T-cell (primary cell): ENCODE results near the gene LGR6. TPM values are rescaled to one million over a fixed set of nuclear protein-coding genes. Genes with fewer than 3 reads are reported as not detected.

ENCODE experiments used
- ATAC-seq, 4 experiments: fragments of 200-7000 bp in 3 of 4; fragments of 150-1000 bp in 1 of 4; cut with Tn5 transposase; replicated peaks in 1 of 4; 1 replicate in 3 of 4; 2 replicates in 1 of 4; pipeline ENCODE4 v1.10.0; 2021; ENCODE audit warnings: moderate library complexity in 3 of 4, mild to moderate bottlenecking in 2 of 4, moderate number of reproducible peaks in 1 of 4
- CTCF ChIA-PET, 2 donors: fragments of 300-600 bp; sonication (Branson Sonifier 250); formaldehyde crosslinking; loops; one replicate each; lab custom pipeline; 2022; ENCODE audit warnings: antibody characterized with exemption in 2 of 2; lab: Charles Lee
- POLR2A ChIA-PET, 2 donors: fragments of 300-600 bp; sonication (Branson Sonifier 250); formaldehyde crosslinking; loops; one replicate each; lab custom pipeline; 2022; ENCODE audit warnings: antibody characterized with exemption in 2 of 2; lab: Charles Lee
- DNase-seq, 35 experiments: peaks; one replicate each; pipeline versions ENCODE4 v3.0.0 to v3.0.0-alpha.2; 2013 to 2023
- H3K27ac ChIP-seq: one replicate; pipeline ENCODE4 v1.5.1; 2013; ENCODE audit warnings: low read length
- H3K27me3 ChIP-seq, 2 experiments: replicated peaks in 1 of 2; 1 replicate in 1 of 2; 2 replicates in 1 of 2; pipeline versions ENCODE4 v1.6.1 to v1.7.0; 2013; ENCODE audit warnings: low read length in 1 of 2, mixed read lengths in 1 of 2; ENCODE audit not compliant: control insufficient read depth in 2 of 2, insufficient read depth in 2 of 2; ENCODE audit errors: extremely low read depth in 1 of 2
- H3K36me3 ChIP-seq, 2 donors: 1 replicate in 1 of 2; 2 replicates in 1 of 2; pipeline versions ENCODE4 v1.6.1 to v1.7.0; 2013; ENCODE audit warnings: low read length in 1 of 2; ENCODE audit not compliant: control insufficient read depth in 2 of 2, insufficient read depth in 1 of 2; ENCODE audit errors: extremely low read depth in 1 of 2
- H3K4me1 ChIP-seq, 2 experiments: 1 replicate in 1 of 2; 2 replicates in 1 of 2; pipeline versions ENCODE4 v1.6.1 to v1.7.0; 2013; ENCODE audit warnings: low read length in 2 of 2, mixed read lengths in 1 of 2; ENCODE audit not compliant: insufficient read depth in 2 of 2, control insufficient read depth in 1 of 2; ENCODE audit errors: extremely low read depth in 1 of 2
- H3K4me3 ChIP-seq, 2 donors: 1 replicate in 1 of 2; 2 replicates in 1 of 2; pipeline versions ENCODE4 v1.5.1 to v1.7.0; 2013; ENCODE audit warnings: mild to moderate bottlenecking in 2 of 2, low read length in 1 of 2, moderate library complexity in 1 of 2; ENCODE audit not compliant: control insufficient read depth in 1 of 2; ENCODE audit errors: extremely low read depth in 1 of 2
- H3K9me3 ChIP-seq: 2 replicates; pipeline ENCODE4 v1.7.0; 2013
- H3K27ac Mint-ChIP-seq, 2 donors: one replicate each; pipeline ENCODE4 v1.8.0; 2020 to 2021; ENCODE audit warnings: mild to moderate bottlenecking in 2 of 2, mixed read lengths in 2 of 2
- H3K27me3 Mint-ChIP-seq, 2 donors: one replicate each; pipeline ENCODE4 v1.8.0; 2021 to 2022; ENCODE audit warnings: mixed read lengths in 2 of 2
- H3K36me3 Mint-ChIP-seq: one replicate; pipeline ENCODE4 v1.8.0; 2021; ENCODE audit warnings: mixed read lengths
- H3K4me1 Mint-ChIP-seq, 3 donors: one replicate each; pipeline ENCODE4 v1.8.0; 2020 to 2022; ENCODE audit warnings: mixed read lengths in 3 of 3, mild to moderate bottlenecking in 1 of 3
- H3K4me3 Mint-ChIP-seq, 3 donors: one replicate each; pipeline ENCODE4 v1.8.0; 2020 to 2022; ENCODE audit warnings: mild to moderate bottlenecking in 3 of 3, mixed read lengths in 3 of 3, moderate library complexity in 3 of 3
- H3K9me3 Mint-ChIP-seq, 3 donors: one replicate each; pipeline ENCODE4 v1.8.0; 2020 to 2022; ENCODE audit warnings: mixed read lengths in 3 of 3
- WGBS: methylation state at CpG from one replicate; pipeline ENCODE4 v1.1.5; 2013; ENCODE audit warnings: missing lambda C conversion rate; ENCODE audit not compliant: insufficient coverage; 5-methylcytosine and 5-hydroxymethylcytosine counted together
- total RNA-seq, 35 experiments: library from RNA in 6 of 35; stranded (reverse) in 6 of 35; fragments of 120-200 nt in 1 of 35; gene quantifications; one replicate each; pipeline versions ENCODE4 v1.2.1 to v1.2.4 and lab custom pipeline; 2013 to 2026

LGR6 gene
- total RNA-seq, 5 donors from 2014 or later (not counting 1 experiment from before 2014, with no cell fraction given): 0.58 to 13.1 (median 1.8) TPM

DNA sequence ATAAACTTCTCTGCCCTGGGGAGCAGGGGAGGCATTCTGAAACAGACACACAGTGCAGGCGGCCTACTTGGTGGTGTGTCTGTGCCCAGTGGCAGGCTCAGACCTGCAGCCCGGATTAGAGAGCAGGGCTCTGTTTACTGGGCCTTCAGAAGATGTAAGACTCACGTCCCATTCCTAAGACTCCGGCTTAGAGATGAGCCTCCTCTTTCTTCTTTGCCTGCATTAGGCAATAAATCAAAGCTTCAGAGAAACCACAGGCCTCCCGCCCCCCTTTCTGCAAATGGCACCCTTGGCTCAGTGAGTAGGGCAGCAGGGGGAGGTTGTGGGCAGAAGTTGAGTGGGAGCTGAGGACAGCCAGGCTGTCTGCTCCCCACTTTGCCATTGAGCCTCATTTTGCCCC, 35.8 kb downstream of the LGR6 start:
- no peak overlapping the region for H3K4me3 Mint-ChIP-seq
- H3K4me1 Mint-ChIP-seq: peaks cover 7 to 16% (median 9%) of the 10 kb centered on the region in 3 donors
- ATAC-seq (no peak), DNase-seq (no peak)
- Histone ChIP-seq H3K9me3 (no peaks in the 10 kb centered on the region), H3K27me3 (no peaks in the 10 kb centered on the region), H3K36me3 (no peaks in the 10 kb centered on the region), H3K4me1 (peaks cover 2 to 9% of the 10 kb centered on the region in 2 experiments), H3K4me3 (no peak overlapping the region), H3K27ac (no peak overlapping the region)
- H3K36me3 Mint-ChIP-seq: no peaks in the 10 kb centered on the region
- H3K27ac Mint-ChIP-seq: no peak overlapping the region
- no peaks in the 10 kb centered on the region for H3K27me3 Mint-ChIP-seq
- POLR2A ChIA-PET: no interaction called here
- 60% methylated on average over 1 of the region's 5 CpGs for WGBS
- H3K9me3 Mint-ChIP-seq: no peaks in the 10 kb centered on the region
- CTCF ChIA-PET: no interaction called here

DNA sequence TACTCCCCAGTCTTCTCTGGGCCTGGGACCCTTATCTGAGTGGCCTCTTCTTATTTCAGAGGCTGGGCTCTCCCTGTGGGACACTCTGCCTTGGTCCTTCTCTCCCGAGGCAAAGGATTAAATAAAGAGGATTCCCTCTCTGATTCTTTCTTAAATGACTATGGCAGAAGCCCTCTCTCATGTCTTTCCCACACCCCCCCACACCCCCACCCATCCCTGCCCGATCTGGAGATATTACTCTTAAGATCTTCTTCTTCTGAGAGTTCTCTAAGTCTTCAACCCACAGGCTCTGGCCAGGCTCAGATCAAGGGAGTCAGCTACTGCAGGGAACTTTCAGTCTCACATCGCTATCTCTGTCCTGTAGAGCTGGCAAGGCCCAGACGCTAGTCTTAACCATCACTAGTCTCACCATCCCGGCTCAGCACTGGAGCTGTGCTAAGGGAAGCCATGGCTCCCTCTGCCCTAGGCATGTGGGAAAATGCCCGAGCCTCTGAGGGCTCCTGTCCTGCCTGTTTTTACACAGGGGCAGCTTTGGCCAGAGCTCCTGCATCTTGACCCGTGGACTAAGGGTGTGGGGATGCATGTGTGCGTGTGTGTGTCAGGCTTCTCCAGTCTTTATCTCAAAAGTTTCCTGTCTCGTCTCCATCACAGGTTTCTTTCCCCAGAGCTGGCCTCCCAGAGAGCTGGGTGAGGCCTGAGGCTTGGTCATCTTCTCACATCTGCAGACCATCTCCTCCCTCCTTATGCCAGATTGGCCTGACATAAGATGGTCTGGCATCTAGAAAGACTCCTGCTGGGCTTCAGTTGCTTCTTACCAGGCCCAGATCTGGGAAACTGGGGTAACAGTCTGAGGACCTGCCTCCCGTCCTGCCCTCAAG, 36.7 kb downstream of the LGR6 start:
- no peaks in the 10 kb centered on the region for H3K9me3 ChIP-seq
- POLR2A ChIA-PET: no interaction called here
- CTCF ChIA-PET: no interaction called here

DNA sequence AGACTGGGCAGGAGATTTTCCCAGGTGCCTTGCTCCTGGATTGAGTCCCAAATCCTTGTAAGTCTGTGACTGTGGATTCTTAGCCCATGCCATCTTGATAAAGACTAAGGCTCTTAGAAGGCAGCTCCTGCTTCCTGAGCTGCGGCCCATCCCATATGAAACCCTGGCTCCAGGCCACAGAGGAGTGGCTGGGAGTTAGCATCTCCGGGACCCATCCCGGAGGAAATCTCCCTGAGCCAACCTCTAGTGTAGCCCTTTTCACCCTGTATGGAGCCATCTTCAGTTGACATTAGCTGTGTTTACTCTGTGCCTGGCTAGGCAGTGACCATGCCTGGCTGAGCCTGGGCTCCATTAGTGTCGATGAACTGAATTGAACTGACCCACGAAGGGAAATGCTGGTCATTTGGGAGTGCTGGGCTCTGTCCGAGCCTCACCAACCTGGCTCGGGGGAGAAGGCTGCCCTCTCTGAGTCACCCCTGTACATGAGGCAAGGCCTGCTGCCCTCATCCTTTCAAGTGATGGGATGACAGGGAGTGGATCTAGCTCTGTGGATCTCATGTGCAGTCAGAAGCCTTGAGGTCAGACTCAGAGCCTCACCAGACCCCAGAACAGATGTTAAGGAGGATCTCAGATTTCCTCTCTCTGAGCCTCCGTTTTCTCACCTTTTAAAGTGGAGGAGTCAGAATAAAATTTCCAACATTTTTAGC, 37.5 kb downstream of the LGR6 start:
- no peak overlapping the region for H3K27ac ChIP-seq
- WGBS: 78% methylated on average over 5 of the region's 8 CpGs

More for the DNA sequence above, 36.7 kb downstream of the LGR6 start:
- Mint-ChIP-seq H3K9me3 (no peaks in the 10 kb centered on the region), H3K27ac (peak overlapping the region in 1 of 2 donors; percentile 20), H3K36me3 (no peaks in the 10 kb centered on the region), H3K27me3 (no peaks in the 10 kb centered on the region), H3K4me1 (peaks cover 7 to 16% (median 9%) of the 10 kb centered on the region in 3 donors), H3K4me3 (no peak overlapping the region)
- DNase-seq (no peak), ATAC-seq (no peak)
- peaks cover 2 to 9% of the 10 kb centered on the region in 2 experiments for H3K4me1 ChIP-seq
- H3K27me3 ChIP-seq: no peaks in the 10 kb centered on the region
- no peak overlapping the region for H3K4me3 ChIP-seq
- no peak overlapping the region for H3K27ac ChIP-seq
- H3K36me3 ChIP-seq: no peaks in the 10 kb centered on the region
- WGBS: 94% methylated on average over 3 of the region's 10 CpGs

DNA sequence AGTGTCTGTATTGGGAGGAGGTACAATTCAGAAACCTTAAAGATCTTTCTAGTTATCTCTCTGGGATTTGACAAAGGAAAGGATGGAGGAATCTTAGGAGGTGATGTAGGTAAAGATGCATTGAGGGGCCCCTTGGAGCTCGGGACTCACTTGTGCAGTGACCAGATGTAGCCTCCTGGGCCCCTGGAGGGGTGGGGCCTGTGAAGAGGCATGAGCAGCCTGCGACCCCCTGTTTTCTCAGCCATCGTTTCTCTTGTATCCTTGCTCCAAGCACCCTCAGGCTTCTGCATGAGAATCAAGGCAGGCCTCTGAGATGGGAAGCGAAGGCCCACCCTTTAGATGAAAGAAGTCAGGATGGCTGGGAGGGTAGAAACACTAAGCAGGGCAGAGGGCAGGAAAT, 39.6 kb downstream of the LGR6 start:
- no peak overlapping the region for H3K4me3 Mint-ChIP-seq
- Histone ChIP-seq H3K4me3 (no peak overlapping the region), H3K27me3 (peaks cover 0 to 24% of the 10 kb centered on the region in 2 experiments), H3K9me3 (no peaks in the 10 kb centered on the region), H3K4me1 (peaks cover 0 to 3% of the 10 kb centered on the region in 2 experiments), H3K27ac (no peak overlapping the region), H3K36me3 (no peaks in the 10 kb centered on the region)
- ChIA-PET CTCF (no interaction called here), POLR2A (no interaction called here)
- 70% methylated on average over 2 of the region's 4 CpGs for WGBS
- H3K9me3 Mint-ChIP-seq: no peaks in the 10 kb centered on the region
- H3K27me3 Mint-ChIP-seq: peaks cover 7 to 16% of the 10 kb centered on the region in 2 donors
- DNase-seq (no peak), ATAC-seq (no peak)
- H3K27ac Mint-ChIP-seq: no peak overlapping the region
- no peaks in the 10 kb centered on the region for H3K36me3 Mint-ChIP-seq
- peaks cover 4 to 9% (median 5%) of the 10 kb centered on the region in 3 donors for H3K4me1 Mint-ChIP-seq

More for the DNA sequence above, 37.5 kb downstream of the LGR6 start:
- ATAC-seq (no peak), DNase-seq (no peak)
- Histone ChIP-seq H3K4me3 (no peak overlapping the region), H3K9me3 (no peaks in the 10 kb centered on the region), H3K4me1 (peaks cover 2 to 9% of the 10 kb centered on the region in 2 experiments), H3K27me3 (peaks cover 0 to 7% of the 10 kb centered on the region in 2 experiments), H3K36me3 (no peaks in the 10 kb centered on the region)
- POLR2A ChIA-PET: no interaction called here
- no peaks in the 10 kb centered on the region for H3K36me3 Mint-ChIP-seq
- peaks cover 7 to 16% (median 9%) of the 10 kb centered on the region in 3 donors for H3K4me1 Mint-ChIP-seq
- no peak overlapping the region for H3K27ac Mint-ChIP-seq
- no peaks in the 10 kb centered on the region for H3K9me3 Mint-ChIP-seq
- CTCF ChIA-PET: interaction anchor here in 1 of 2 donors (1.2 kb wide), 1 partner anchor 17 kb away, joined by 4 read pairs; no protein-coding TSS in a partner anchor
- no peak overlapping the region for H3K4me3 Mint-ChIP-seq
- peaks cover 1% of the 10 kb centered on the region in 2 donors for H3K27me3 Mint-ChIP-seq

- no peaks in the 10 kb centered on the region for H3K9me3 ChIP-seq
- H3K4me1 ChIP-seq: no peaks in the 10 kb centered on the region
- DNase-seq: no peak
- ChIA-PET CTCF (interaction anchor here in 1 of 2 donors (0.6 kb wide), 1 partner anchor 38 kb away, joined by 4 read pairs; no protein-coding TSS in a partner anchor), POLR2A (no interaction called here)
- no peak overlapping the region for H3K4me3 ChIP-seq
- no CpG with 5 or more reads among the region's 2 CpGs for WGBS
- H3K27me3 ChIP-seq: peaks cover 0 to 25% of the 10 kb centered on the region in 2 experiments
- H3K36me3 Mint-ChIP-seq: no peaks in the 10 kb centered on the region
- H3K36me3 ChIP-seq: no peaks in the 10 kb centered on the region
- H3K27me3 Mint-ChIP-seq: peaks cover 7 to 16% of the 10 kb centered on the region in 2 donors
- no peak overlapping the region for H3K4me3 Mint-ChIP-seq
- H3K27ac Mint-ChIP-seq: no peak overlapping the region
- no peak for ATAC-seq
- H3K4me1 Mint-ChIP-seq: peaks cover 0 to 4% (median 0%) of the 10 kb centered on the region in 3 donors
- no peaks in the 10 kb centered on the region for H3K9me3 Mint-ChIP-seq
- no peak overlapping the region for H3K27ac ChIP-seq
Measured at GRCh38 chr1:202233804-202234203, 40.2 kb downstream of the LGR6 start.

DNA sequence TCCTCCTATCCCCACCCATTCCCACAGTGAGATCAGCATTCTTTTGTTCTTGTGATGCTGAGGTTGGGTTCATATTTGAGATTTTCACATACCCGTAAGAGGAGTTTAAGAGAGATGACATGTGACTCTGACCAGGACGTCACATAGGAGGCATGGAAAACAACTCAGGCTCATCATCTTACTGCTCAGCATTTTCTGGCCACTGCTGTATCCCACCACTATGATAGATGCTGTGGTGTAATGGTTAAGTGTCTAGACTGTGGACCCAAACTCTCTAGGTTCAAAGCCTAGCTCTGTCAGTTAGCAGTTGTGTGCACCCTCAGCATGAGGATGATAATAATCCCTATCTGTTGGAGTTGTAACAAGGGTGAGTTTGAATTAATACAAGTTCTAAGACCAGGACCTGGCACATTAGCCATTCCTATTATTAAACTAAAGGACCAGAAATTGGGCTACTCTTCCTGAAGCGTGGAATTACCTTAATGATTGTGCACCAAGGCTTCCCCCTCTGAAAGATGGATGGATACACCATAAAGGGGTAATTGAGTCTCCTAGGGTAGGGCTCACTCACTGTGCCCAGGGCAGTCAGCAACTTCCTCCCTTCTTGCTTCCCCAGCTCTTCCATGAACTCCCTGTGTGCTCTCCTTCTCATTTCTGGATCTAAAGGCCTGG, 40.9 kb downstream of the LGR6 start:
- H3K4me3 Mint-ChIP-seq: no peak overlapping the region
- no peak for ATAC-seq
- H3K36me3 Mint-ChIP-seq: no peaks in the 10 kb centered on the region
- H3K4me1 ChIP-seq: no peaks in the 10 kb centered on the region
- no peaks in the 10 kb centered on the region for H3K36me3 ChIP-seq
- no peak overlapping the region for H3K27ac Mint-ChIP-seq
- H3K4me3 ChIP-seq: no peak overlapping the region
- WGBS: no CpG with 5 or more reads among the region's 3 CpGs
- H3K27me3 Mint-ChIP-seq: peaks cover 7 to 16% of the 10 kb centered on the region in 2 donors
- CTCF ChIA-PET: interaction anchor here in 1 of 2 donors (0.6 kb wide), 1 partner anchor 37 kb away, joined by 4 read pairs; no protein-coding TSS in a partner anchor
- DNase-seq: no peak
- peaks cover 0 to 2% (median 0%) of the 10 kb centered on the region in 3 donors for H3K4me1 Mint-ChIP-seq
- peaks cover 0 to 28% of the 10 kb centered on the region in 2 experiments for H3K27me3 ChIP-seq
- no peaks in the 10 kb centered on the region for H3K9me3 ChIP-seq
- POLR2A ChIA-PET: no interaction called here
- no peak overlapping the region for H3K27ac ChIP-seq
- H3K9me3 Mint-ChIP-seq: no peaks in the 10 kb centered on the region
